ENCODE results near the gene ANKRD60. TPM values are rescaled to one million over a fixed set of nuclear protein-coding genes. Genes with fewer than 3 reads are reported as not detected.

The ANKRD60 gene
- total and polyA plus RNA-seq, 2 experiments from 2014 or later = not detected

GRCh38 chr20:58271606-58272351 lies 43.3 kb upstream of the ANKRD60 start:
- in situ Hi-C loops (cut with MboI) = no loop called here
- Histone ChIP-seq H3K4me2 (ENCODE audit: unreplicated experiment) (no peak overlapping the region), H3K9ac (no peak overlapping the region), H3F3A (ENCODE audit: insufficient read depth) (no peaks in the 10 kb centered on the region), H3K9me2 (ENCODE audit: insufficient read depth) (no peaks in the 10 kb centered on the region; the same call in 1 of the 2 replicates), H3K27me3 (replicated peaks; ENCODE audit: insufficient read depth) (no peaks in the 10 kb centered on the region), H3K36me3 (ENCODE audit: low read depth) (peaks cover 10% of the 10 kb centered on the region; the same call in 1 of the 2 replicates), H3K9me3 (ENCODE audit: low read depth) (no peaks in the 10 kb centered on the region), H3K4me1 (ENCODE audit: insufficient read depth) (no peaks in the 10 kb centered on the region), H3K4me3 (no peak overlapping the region), H3K27ac (no peak overlapping the region), H2AFZ (no peak overlapping the region), H3K79me2 (ENCODE audit: insufficient read depth) (peaks cover 37% of the 10 kb centered on the region), H4K20me1 (ENCODE audit: insufficient read depth) (no peaks in the 10 kb centered on the region)
- no peak for TF ChIP-seq EZH2phosphoT487 (IDR thresholded peaks at IDR 0.05; ENCODE audit: insufficient read depth, low read depth)
- no peak for TF ChIP-seq EZH2 (IDR thresholded peaks at IDR 0.05; ENCODE audit: insufficient read depth, poor library complexity, severe bottlenecking)
- DNase-seq = no peak
- WGBS, 2 experiments (ENCODE audit: low coverage in 1 of 2, low lambda C conversion rate in 2 of 2, missing lambda C conversion rate in 2 of 2) = 89 to 93% methylated on average over 9 of the region's 9 CpGs

GRCh38 chr20:58268936-58269619 lies 40.6 kb upstream of the ANKRD60 start:
- H3K9me2 ChIP-seq (ENCODE audit: insufficient read depth) = no peaks in the 10 kb centered on the region
- peaks cover 14% of the 10 kb centered on the region; the same call in 1 of the 2 replicates for H3K36me3 ChIP-seq (ENCODE audit: low read depth)
- no peaks in the 10 kb centered on the region for H3F3A ChIP-seq (ENCODE audit: insufficient read depth)
- TF ChIP-seq EZH2 (IDR thresholded peaks at IDR 0.05; ENCODE audit: insufficient read depth, poor library complexity, severe bottlenecking) = no peak
- TF ChIP-seq EZH2phosphoT487 (IDR thresholded peaks at IDR 0.05; ENCODE audit: insufficient read depth, low read depth) = no peak
- H3K9ac ChIP-seq = no peak overlapping the region
- H3K4me3 ChIP-seq = no peak overlapping the region
- H3K27ac ChIP-seq = no peak overlapping the region
- WGBS, 2 experiments (ENCODE audit: low coverage in 1 of 2, low lambda C conversion rate in 2 of 2, missing lambda C conversion rate in 2 of 2) = 85 to 86% methylated on average over 13 of the region's 13 CpGs
- in situ Hi-C loops (cut with MboI) = no loop called here
- no peak overlapping the region for H3K4me2 ChIP-seq (ENCODE audit: unreplicated experiment)
- no peaks in the 10 kb centered on the region for H3K4me1 ChIP-seq (ENCODE audit: insufficient read depth)
- peaks cover 14% of the 10 kb centered on the region for H3K79me2 ChIP-seq (ENCODE audit: insufficient read depth)
- H3K9me3 ChIP-seq (ENCODE audit: low read depth) = no peaks in the 10 kb centered on the region
- no peak overlapping the region for H2AFZ ChIP-seq
- no peaks in the 10 kb centered on the region for H3K27me3 ChIP-seq (replicated peaks; ENCODE audit: insufficient read depth)
- H4K20me1 ChIP-seq (ENCODE audit: insufficient read depth) = no peaks in the 10 kb centered on the region
- no peak for DNase-seq

GRCh38 chr20:58268421-58268821 lies 40.0 kb upstream of the ANKRD60 start:
- H4K20me1 ChIP-seq (ENCODE audit: insufficient read depth) = no peaks in the 10 kb centered on the region; the same call in 1 of the 2 replicates
- H3K4me3 ChIP-seq = no peak overlapping the region
- peaks cover 9% of the 10 kb centered on the region for H3K79me2 ChIP-seq (ENCODE audit: insufficient read depth)
- H3K9ac ChIP-seq = no peak overlapping the region
- no peaks in the 10 kb centered on the region for H3K27me3 ChIP-seq (replicated peaks; ENCODE audit: insufficient read depth)
- H3K4me1 ChIP-seq (ENCODE audit: insufficient read depth) = no peaks in the 10 kb centered on the region
- DNase-seq = no peak
- H3K36me3 ChIP-seq (ENCODE audit: low read depth) = peaks cover 14% of the 10 kb centered on the region; the same call in 1 of the 2 replicates
- WGBS, 2 experiments (ENCODE audit: low coverage in 1 of 2, low lambda C conversion rate in 2 of 2, missing lambda C conversion rate in 2 of 2) = 93 to 95% methylated on average over 7 of the region's 7 CpGs
- no peaks in the 10 kb centered on the region for H3K9me3 ChIP-seq (ENCODE audit: low read depth)
- TF ChIP-seq EZH2phosphoT487 (IDR thresholded peaks at IDR 0.05; ENCODE audit: insufficient read depth, low read depth) (no peak), EZH2 (IDR thresholded peaks at IDR 0.05; ENCODE audit: insufficient read depth, poor library complexity, severe bottlenecking) (no peak)
- in situ Hi-C loops (cut with MboI) = no loop called here
- no peak overlapping the region for H3K4me2 ChIP-seq (ENCODE audit: unreplicated experiment)
- no peaks in the 10 kb centered on the region for H3F3A ChIP-seq (ENCODE audit: insufficient read depth)
- no peaks in the 10 kb centered on the region for H3K9me2 ChIP-seq (ENCODE audit: insufficient read depth)
- H2AFZ ChIP-seq = no peak overlapping the region
- no peak overlapping the region for H3K27ac ChIP-seq

GRCh38 chr20:58267389-58268215 lies 39.1 kb upstream of the ANKRD60 start:
- H3K9ac ChIP-seq = no peak overlapping the region
- H3K9me2 ChIP-seq (ENCODE audit: insufficient read depth) = no peaks in the 10 kb centered on the region
- H3F3A ChIP-seq (ENCODE audit: insufficient read depth) = no peaks in the 10 kb centered on the region
- H2AFZ ChIP-seq = no peak overlapping the region
- no peaks in the 10 kb centered on the region for H3K27me3 ChIP-seq (replicated peaks; ENCODE audit: insufficient read depth)
- peaks cover under 1% of the 10 kb centered on the region; the same call in 1 of the 2 replicates for H3K79me2 ChIP-seq (ENCODE audit: insufficient read depth)
- WGBS, 2 experiments (ENCODE audit: low coverage in 1 of 2, low lambda C conversion rate in 2 of 2, missing lambda C conversion rate in 2 of 2) = 84 to 86% methylated on average over 9 of the region's 9 CpGs
- H3K4me3 ChIP-seq = no peak overlapping the region
- H3K36me3 ChIP-seq (ENCODE audit: low read depth) = peaks cover 14% of the 10 kb centered on the region; the same call in 1 of the 2 replicates
- H3K27ac ChIP-seq = no peak overlapping the region
- no peak overlapping the region for H3K4me2 ChIP-seq (ENCODE audit: unreplicated experiment)
- H3K4me1 ChIP-seq (ENCODE audit: insufficient read depth) = no peaks in the 10 kb centered on the region
- in situ Hi-C loops (cut with MboI) = no loop called here
- H3K9me3 ChIP-seq (ENCODE audit: low read depth) = no peaks in the 10 kb centered on the region
- no peak for TF ChIP-seq EZH2phosphoT487 (IDR thresholded peaks at IDR 0.05; ENCODE audit: insufficient read depth, low read depth)
- no peak for TF ChIP-seq EZH2 (IDR thresholded peaks at IDR 0.05; ENCODE audit: insufficient read depth, poor library complexity, severe bottlenecking)
- H4K20me1 ChIP-seq (ENCODE audit: insufficient read depth) = no peaks in the 10 kb centered on the region; the same call in 1 of the 2 replicates
- no peak for DNase-seq
